Hepatocyte (in vitro differentiated cells): ENCODE results near the gene CCDC8. TPM values are rescaled to one million over a fixed set of nuclear protein-coding genes. Genes with fewer than 3 reads are reported as not detected.

ENCODE experiments used
- DNase-seq: peaks from one replicate; pipeline ENCODE4 v3.0.0-alpha.2; 2016; ENCODE audit warnings: low spot score
- H2AFZ ChIP-seq: fragments of 200-600 bp; sonication (generic); 2 replicates; pipeline ENCODE4 v1.6.0; 2016; ENCODE audit warnings: antibody characterized with exemption, mild to moderate bottlenecking
- H3K27ac ChIP-seq: fragments of 200-600 bp; sonication (generic); 2 replicates; pipeline ENCODE4 v1.5.1; 2016; ENCODE audit warnings: mild to moderate bottlenecking
- H3K27me3 ChIP-seq: fragments of 200-600 bp; sonication (generic); 2 replicates; pipeline ENCODE4 v1.6.1; 2016
- H3K36me3 ChIP-seq: fragments of 200-600 bp; sonication (generic); replicated peaks from 2 replicates; pipeline ENCODE4 v1.5.1; 2016; ENCODE audit warnings: low read depth; ENCODE audit not compliant: insufficient read depth
- H3K4me1 ChIP-seq: fragments of 200-600 bp; sonication (generic); 2 replicates; pipeline ENCODE4 v1.5.1; 2016; ENCODE audit warnings: mild to moderate bottlenecking, moderate library complexity; ENCODE audit not compliant: insufficient read depth
- H3K4me2 ChIP-seq: fragments of 200-600 bp; sonication (generic); 2 replicates; pipeline ENCODE4 v1.6.0; 2016
- H3K4me3 ChIP-seq: fragments of 200-600 bp; sonication (generic); 2 replicates; pipeline ENCODE4 v1.5.1; 2016; ENCODE audit warnings: mild to moderate bottlenecking
- H3K79me2 ChIP-seq: fragments of 200-600 bp; sonication (generic); 2 replicates; pipeline ENCODE4 v1.6.0; 2017; ENCODE audit warnings: mild to moderate bottlenecking
- H3K9me2 ChIP-seq: fragments of 200-600 bp; sonication (generic); replicated peaks from 2 replicates; pipeline ENCODE4 v1.6.0; 2017; ENCODE audit warnings: mild to moderate bottlenecking; ENCODE audit not compliant: insufficient read depth
- H3K9me3 ChIP-seq: fragments of 200-600 bp; sonication (generic); 2 replicates; pipeline ENCODE4 v1.5.1; 2016; ENCODE audit warnings: low read depth, mild to moderate bottlenecking
- H4K20me1 ChIP-seq: fragments of 200-600 bp; sonication (generic); 2 replicates; pipeline ENCODE4 v1.6.0; 2016; ENCODE audit warnings: mild to moderate bottlenecking; ENCODE audit not compliant: insufficient read depth, poor library complexity, severe bottlenecking
- CTCF ChIP-seq: fragments of 200-600 bp; sonication (generic); IDR thresholded peaks from 2 replicates; pipeline ENCODE4 v1.5.1; 2016; ENCODE audit warnings: antibody characterized with exemption, mild to moderate bottlenecking; ENCODE audit not compliant: poor library complexity
- EZH2 ChIP-seq: fragments of 200-600 bp; sonication (generic); IDR thresholded peaks from 2 replicates; pipeline ENCODE4 v1.6.1; 2016; ENCODE audit warnings: antibody characterized with exemption, mild to moderate bottlenecking, borderline replicate concordance
- EZH2phosphoT487 ChIP-seq: fragments of 200-600 bp; sonication (generic); IDR thresholded peaks from one replicate; pipeline ENCODE4 v1.6.1; 2018; ENCODE audit warnings: antibody characterized with exemption, mild to moderate bottlenecking, low read depth, moderate library complexity; ENCODE audit not compliant: unreplicated experiment, severe bottlenecking
- WGBS: methylation state at CpG from one replicate; pipeline ENCODE4 v1.1.6; 2016; ENCODE audit warnings: low lambda C conversion rate; ENCODE audit errors: missing lambda C conversion rate; 5-methylcytosine and 5-hydroxymethylcytosine counted together
- polyA plus RNA-seq: library from polyadenylated mRNA; unstranded; fragments of >200 nt; fragmentation: Nextera tagmentation; extraction: Ambion mirVana; gene quantifications from 2 replicates; pipeline ENCODE4 v1.2.1, GENCODE V29; 2016
- total RNA-seq: library from RNA; depleted of rRNA; stranded (reverse); fragments of >200 nt; gene quantifications from 2 replicates; pipeline ENCODE4 v1.2.3, GENCODE V29; 2014

Gene CCDC8
- total and polyA plus RNA-seq, 2 experiments from 2014 or later: 51.7 to 55.9 TPM

GRCh38 chr19:46452186-46452585 is 38.8 kb upstream of the CCDC8 start:
- no peaks in the 10 kb centered on the region for H3K79me2 ChIP-seq
- no peak overlapping the region for H3K4me3 ChIP-seq
- H3K9me3 ChIP-seq: no peaks in the 10 kb centered on the region
- H3K9me2 ChIP-seq: no peaks in the 10 kb centered on the region
- H4K20me1 ChIP-seq: no peaks in the 10 kb centered on the region
- H2AFZ ChIP-seq: no peak overlapping the region
- TF ChIP-seq CTCF: no peak
- TF ChIP-seq EZH2: no peak
- no peak for TF ChIP-seq EZH2phosphoT487
- no peaks in the 10 kb centered on the region for H3K4me1 ChIP-seq
- H3K4me2 ChIP-seq: no peak overlapping the region
- no peaks in the 10 kb centered on the region for H3K36me3 ChIP-seq
- no peak overlapping the region for H3K27ac ChIP-seq
- DNase-seq: no peak
- H3K27me3 ChIP-seq: no peaks in the 10 kb centered on the region
- WGBS: 56% methylated on average over 4 of the region's 4 CpGs

GRCh38 chr19:46451352-46451751 is 38.0 kb upstream of the CCDC8 start:
- TF ChIP-seq EZH2 (no peak), EZH2phosphoT487 (no peak), CTCF (no peak)

GRCh38 chr19:46450737-46451136 is 37.4 kb upstream of the CCDC8 start:
- Histone ChIP-seq H3K4me1 (no peaks in the 10 kb centered on the region), H3K79me2 (no peaks in the 10 kb centered on the region), H3K9me2 (no peaks in the 10 kb centered on the region), H3K27me3 (no peaks in the 10 kb centered on the region), H3K36me3 (no peaks in the 10 kb centered on the region), H3K4me2 (no peak overlapping the region), H4K20me1 (no peaks in the 10 kb centered on the region), H3K9me3 (no peaks in the 10 kb centered on the region), H2AFZ (no peak overlapping the region), H3K4me3 (no peak overlapping the region), H3K27ac (no peak overlapping the region)
- 86% methylated on average over 5 of the region's 5 CpGs for WGBS
- TF ChIP-seq EZH2 (no peak), CTCF (no peak), EZH2phosphoT487 (no peak)
- no peak for DNase-seq

More at GRCh38 chr19:46451352-46451751, 38.0 kb upstream of the CCDC8 start:
- Histone ChIP-seq H3K27me3 (no peaks in the 10 kb centered on the region), H3K79me2 (no peaks in the 10 kb centered on the region), H3K9me3 (no peaks in the 10 kb centered on the region), H3K4me3 (no peak overlapping the region), H3K4me1 (no peaks in the 10 kb centered on the region), H2AFZ (no peak overlapping the region), H4K20me1 (no peaks in the 10 kb centered on the region), H3K4me2 (no peak overlapping the region), H3K9me2 (no peaks in the 10 kb centered on the region), H3K36me3 (no peaks in the 10 kb centered on the region), H3K27ac (no peak overlapping the region)
- no peak for DNase-seq
- 84% methylated on average over 6 of the region's 6 CpGs for WGBS

GRCh38 chr19:46449228-46449627 is 35.9 kb upstream of the CCDC8 start:
- TF ChIP-seq EZH2: no peak
- TF ChIP-seq EZH2phosphoT487: no peak
- TF ChIP-seq CTCF: no peak
- Histone ChIP-seq H4K20me1 (no peaks in the 10 kb centered on the region), H3K36me3 (no peaks in the 10 kb centered on the region), H3K9me3 (no peaks in the 10 kb centered on the region), H3K27me3 (no peaks in the 10 kb centered on the region), H3K9me2 (no peaks in the 10 kb centered on the region), H3K4me1 (no peaks in the 10 kb centered on the region), H3K79me2 (no peaks in the 10 kb centered on the region), H2AFZ (no peak overlapping the region), H3K4me2 (no peak overlapping the region), H3K4me3 (no peak overlapping the region), H3K27ac (no peak overlapping the region)
- DNase-seq: no peak
- WGBS: 61% methylated on average over 7 of the region's 7 CpGs
